Activated CD4-positive, alpha-beta T cell treated with anti-CD3 and anti-CD28 coated beads, Interleukin-2, amount 10 ng/mL, durations not matched to agents 24 days and 14 days (primary cell): ENCODE data around the gene PSRC1. TPM values are rescaled to one million over a fixed set of nuclear protein-coding genes. Genes with fewer than 3 reads are reported as not detected.
A peak's percentile ranks its signal among the peaks of the same experiment; 100 is the strongest.

Experiments used
- DNase-seq: peaks from one replicate; pipeline ENCODE4 v3.0.0; 2022
- H3K27ac Mint-ChIP-seq: one replicate; pipeline ENCODE4 v1.8.0; 2022; ENCODE audit warnings: mild to moderate bottlenecking, mixed read lengths
- H3K27me3 Mint-ChIP-seq: one replicate; pipeline ENCODE4 v1.8.0; 2022; ENCODE audit warnings: mixed read lengths
- H3K36me3 Mint-ChIP-seq: one replicate; pipeline ENCODE4 v1.8.0; 2022; ENCODE audit warnings: low read depth, mild to moderate bottlenecking, mixed read lengths
- H3K4me1 Mint-ChIP-seq: one replicate; pipeline ENCODE4 v1.8.0; 2021; ENCODE audit warnings: mixed read lengths
- H3K4me3 Mint-ChIP-seq: one replicate; pipeline ENCODE4 v1.8.0; 2022; ENCODE audit warnings: mild to moderate bottlenecking, moderate library complexity, mixed read lengths
- H3K9me3 Mint-ChIP-seq: one replicate; pipeline ENCODE4 v1.8.0; 2021; ENCODE audit warnings: mixed read lengths
- intact Hi-C: fragments of 100-400 bp; cut with micrococcal nuclease; formaldehyde crosslinking; loops from one replicate; pipeline ENCODE4 v1.15.1; 2023
- total RNA-seq: library from RNA; stranded (reverse); gene quantifications from 2 replicates; pipeline ENCODE4 v1.2.3, GENCODE V29; 2022

Gene PSRC1
- total RNA-seq, 1 donor from 2014 or later: 4.5 TPM

DNA sequence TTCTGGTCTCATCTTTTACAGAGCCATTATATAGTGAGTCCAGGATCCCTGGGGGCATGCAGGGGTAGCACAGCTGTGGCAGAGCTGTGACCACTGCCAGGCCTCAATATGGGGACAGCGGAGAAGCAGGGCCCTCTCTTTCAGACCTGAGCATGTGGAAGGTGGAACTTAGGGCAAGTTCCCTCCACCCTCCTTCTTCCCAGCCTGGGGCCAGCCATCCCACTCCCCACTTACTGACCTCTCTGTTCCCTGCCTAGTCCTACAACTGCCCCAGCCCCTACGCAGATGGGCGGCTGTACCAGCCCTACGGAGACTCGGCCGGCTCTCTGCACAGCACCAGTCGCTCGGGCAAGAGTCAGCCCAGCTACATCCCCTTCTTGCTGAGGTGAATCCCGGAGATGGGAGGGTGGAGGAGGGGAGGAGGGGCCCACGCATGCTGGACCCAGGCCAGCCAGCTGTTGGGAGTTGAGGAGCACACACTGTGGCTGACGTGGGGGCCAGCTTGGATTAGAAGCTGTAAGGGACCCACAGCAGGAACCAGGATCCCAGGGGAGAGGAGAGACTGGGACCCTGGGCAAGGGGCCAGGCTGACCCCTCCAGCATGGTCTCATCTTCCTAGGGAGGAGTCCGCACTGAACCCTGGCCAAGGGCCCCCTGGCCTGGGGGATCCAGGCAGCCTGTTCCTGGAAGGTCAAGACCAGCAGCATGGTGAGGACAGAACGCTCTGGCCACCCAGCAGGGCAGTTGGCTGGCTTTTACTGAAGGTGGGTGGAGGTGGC lies 10.7 kb downstream of the PSRC1 start:
- H3K4me1 Mint-ChIP-seq: peaks cover 4% of the 10 kb centered on the region
- intact Hi-C loops: no loop called here

DNA sequence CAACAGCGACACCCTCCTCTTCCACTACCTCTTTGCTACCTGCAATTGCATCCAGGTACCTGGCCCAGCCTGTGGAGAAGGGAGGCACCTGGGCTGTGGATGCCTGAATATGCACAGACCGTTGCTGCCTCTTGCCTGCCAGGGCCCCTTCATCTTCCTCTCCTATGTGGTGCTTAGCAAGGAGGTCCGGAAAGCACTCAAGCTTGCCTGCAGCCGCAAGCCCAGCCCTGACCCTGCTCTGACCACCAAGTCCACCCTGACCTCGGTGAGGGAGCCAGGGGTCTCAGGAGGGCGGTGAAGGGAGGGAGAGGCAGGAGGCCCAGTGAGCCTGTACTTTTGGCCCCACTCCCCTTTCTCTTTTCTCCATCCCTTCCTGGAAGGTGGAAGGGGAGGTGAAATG lies 11.5 kb downstream of the PSRC1 start:
- Mint-ChIP-seq H3K27me3 (no peaks in the 10 kb centered on the region), H3K4me3 (no peak overlapping the region), H3K27ac (no peak overlapping the region), H3K36me3 (no peaks in the 10 kb centered on the region), H3K9me3 (no peaks in the 10 kb centered on the region), H3K4me1 (peaks cover 2% of the 10 kb centered on the region)
- intact Hi-C loops: no loop called here
- DNase-seq: no peak

More for the DNA sequence above, 10.7 kb downstream of the PSRC1 start:
- Mint-ChIP-seq H3K27ac (no peak overlapping the region), H3K4me3 (no peak overlapping the region), H3K9me3 (no peaks in the 10 kb centered on the region), H3K36me3 (no peaks in the 10 kb centered on the region), H3K27me3 (no peaks in the 10 kb centered on the region)
- DNase-seq: no peak

DNA sequence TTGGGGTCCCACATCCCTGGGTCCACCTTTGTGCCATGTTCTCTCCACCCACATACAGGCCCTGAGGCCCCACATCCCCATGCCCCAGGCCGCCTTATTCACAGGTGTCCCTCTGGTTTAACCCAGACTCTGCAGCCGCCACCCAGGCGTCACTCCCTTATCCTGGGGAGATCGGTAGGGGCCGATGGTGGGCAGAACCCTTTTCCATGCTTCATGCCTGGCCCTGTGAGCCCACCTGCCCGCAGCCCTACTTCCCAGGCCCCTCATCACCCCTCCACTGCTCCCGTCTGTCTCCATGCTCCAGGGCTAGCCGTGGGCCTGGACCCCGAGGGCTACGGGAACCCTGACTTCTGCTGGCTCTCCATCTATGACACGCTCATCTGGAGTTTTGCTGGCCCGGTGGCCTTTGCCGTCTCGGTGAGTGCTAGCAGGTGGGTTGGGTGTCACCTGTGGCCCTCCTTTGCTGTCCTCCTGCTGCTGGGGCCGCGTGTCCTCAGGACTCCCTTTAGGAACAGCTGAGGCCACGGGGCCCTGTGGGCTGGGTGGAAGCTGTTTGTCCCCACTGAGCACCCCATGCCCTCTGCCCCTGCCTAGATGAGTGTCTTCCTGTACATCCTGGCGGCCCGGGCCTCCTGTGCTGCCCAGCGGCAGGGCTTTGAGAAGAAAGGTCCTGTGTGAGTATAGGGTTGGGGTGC lies 12.2 kb downstream of the PSRC1 start:
- no peaks in the 10 kb centered on the region for H3K27me3 Mint-ChIP-seq
- H3K4me1 Mint-ChIP-seq: peaks cover 2% of the 10 kb centered on the region
- no peak for DNase-seq
- intact Hi-C loops: no loop called here
- H3K9me3 Mint-ChIP-seq: no peaks in the 10 kb centered on the region
- H3K36me3 Mint-ChIP-seq: no peaks in the 10 kb centered on the region
- no peak overlapping the region for H3K27ac Mint-ChIP-seq
- no peak overlapping the region for H3K4me3 Mint-ChIP-seq

DNA sequence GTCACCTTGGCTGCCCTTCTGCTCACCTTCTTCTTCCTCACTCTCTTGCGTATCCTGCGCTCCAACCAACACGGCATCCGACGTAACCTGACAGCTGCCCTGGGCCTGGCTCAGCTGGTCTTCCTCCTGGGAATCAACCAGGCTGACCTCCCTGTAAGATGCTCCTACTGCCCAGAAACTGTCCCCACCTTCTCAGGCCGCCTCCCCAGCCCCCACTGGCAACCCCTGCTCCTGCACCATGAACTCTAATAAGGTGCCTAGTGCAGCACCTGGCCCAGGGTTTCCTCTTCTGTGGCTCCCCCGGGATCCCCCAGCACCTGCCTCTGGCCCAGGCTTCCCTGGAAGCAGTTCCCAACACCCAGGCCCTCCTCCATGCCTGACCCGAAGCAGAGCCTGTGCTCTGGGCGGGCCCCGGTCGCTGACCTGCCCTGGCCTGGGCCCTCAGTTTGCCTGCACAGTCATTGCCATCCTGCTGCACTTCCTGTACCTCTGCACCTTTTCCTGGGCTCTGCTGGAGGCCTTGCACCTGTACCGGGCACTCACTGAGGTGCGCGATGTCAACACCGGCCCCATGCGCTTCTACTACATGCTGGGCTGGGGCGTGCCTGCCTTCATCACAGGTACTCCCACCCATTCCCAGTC lies 12.8 kb downstream of the PSRC1 start:
- no peaks in the 10 kb centered on the region for H3K36me3 Mint-ChIP-seq
- no peak overlapping the region for H3K27ac Mint-ChIP-seq
- DNase-seq: no peak
- no peak overlapping the region for H3K4me3 Mint-ChIP-seq
- H3K9me3 Mint-ChIP-seq: no peaks in the 10 kb centered on the region
- intact Hi-C loops: no loop called here
- H3K4me1 Mint-ChIP-seq: peaks cover 2% of the 10 kb centered on the region
- H3K27me3 Mint-ChIP-seq: no peaks in the 10 kb centered on the region

DNA sequence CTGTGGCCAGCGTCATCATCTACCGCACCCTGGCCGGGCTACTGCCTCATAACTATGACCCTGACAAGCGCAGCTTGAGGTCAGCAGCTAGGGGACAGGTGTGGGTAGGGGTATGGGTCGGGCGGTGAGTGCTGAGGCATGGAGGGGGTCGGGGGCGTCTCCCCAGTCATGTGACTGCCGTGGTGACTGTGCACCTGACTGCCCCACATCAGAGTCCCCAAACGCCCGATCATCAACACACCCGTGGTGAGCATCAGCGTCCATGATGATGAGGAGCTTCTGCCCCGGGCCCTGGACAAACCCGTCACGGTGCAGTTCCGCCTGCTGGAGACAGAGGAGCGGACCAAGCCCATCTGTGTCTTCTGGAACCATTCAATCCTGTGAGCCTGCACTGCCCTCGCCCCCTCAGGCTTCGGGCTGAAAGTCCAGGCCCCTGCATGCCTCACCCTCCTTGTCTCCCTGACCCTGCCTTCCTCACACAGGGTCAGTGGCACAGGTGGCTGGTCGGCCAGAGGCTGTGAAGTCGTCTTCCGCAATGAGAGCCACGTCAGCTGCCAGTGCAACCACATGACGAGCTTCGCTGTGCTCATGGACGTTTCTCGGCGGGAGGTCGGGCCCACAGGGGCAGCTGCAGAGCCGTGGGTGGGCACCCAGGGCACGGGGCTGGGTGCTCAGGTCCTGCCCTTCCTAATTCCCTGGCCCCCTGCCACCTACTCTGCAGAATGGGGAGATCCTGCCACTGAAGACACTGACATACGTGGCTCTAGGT lies 13.5 kb downstream of the PSRC1 start:
- no peaks in the 10 kb centered on the region for H3K36me3 Mint-ChIP-seq
- H3K9me3 Mint-ChIP-seq: no peaks in the 10 kb centered on the region
- intact Hi-C loops: no loop called here
- H3K4me3 Mint-ChIP-seq: no peak overlapping the region
- no peak overlapping the region for H3K27ac Mint-ChIP-seq
- DNase-seq: no peak
- peaks cover 2% of the 10 kb centered on the region for H3K4me1 Mint-ChIP-seq
- H3K27me3 Mint-ChIP-seq: no peaks in the 10 kb centered on the region

DNA sequence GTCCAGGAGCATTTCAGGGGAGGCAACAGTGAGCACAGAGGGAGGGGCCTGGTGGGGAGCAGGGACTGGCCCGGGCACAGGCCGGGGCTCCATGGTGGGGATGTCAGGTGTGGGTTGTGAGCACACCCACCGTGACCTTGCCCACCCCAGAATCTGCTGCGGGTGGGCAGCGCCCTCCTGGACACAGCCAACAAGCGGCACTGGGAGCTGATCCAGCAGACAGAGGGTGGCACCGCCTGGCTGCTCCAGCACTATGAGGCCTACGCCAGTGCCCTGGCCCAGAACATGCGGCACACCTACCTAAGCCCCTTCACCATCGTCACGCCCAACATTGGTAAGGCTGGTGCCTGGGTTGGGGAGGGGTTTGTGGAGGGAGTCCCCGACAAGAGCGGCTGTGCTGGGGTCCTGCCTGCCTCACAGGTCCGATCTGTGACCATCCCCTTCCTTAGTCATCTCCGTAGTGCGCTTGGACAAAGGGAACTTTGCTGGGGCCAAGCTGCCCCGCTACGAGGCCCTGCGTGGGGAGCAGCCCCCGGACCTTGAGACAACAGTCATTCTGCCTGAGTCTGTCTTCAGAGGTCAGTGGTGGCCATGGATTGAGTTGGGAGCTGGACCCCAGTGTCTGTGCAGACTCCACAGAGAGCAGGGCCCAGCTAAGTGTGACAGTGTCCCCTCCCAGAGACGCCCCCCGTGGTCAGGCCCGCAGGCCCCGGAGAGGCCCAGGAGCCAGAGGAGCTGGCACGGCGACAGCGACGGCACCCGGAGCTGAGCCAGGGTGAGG lies 14.3 kb downstream of the PSRC1 start:
- Mint-ChIP-seq H3K27ac (no peak overlapping the region), H3K27me3 (no peaks in the 10 kb centered on the region), H3K4me3 (no peak overlapping the region), H3K36me3 (no peaks in the 10 kb centered on the region), H3K9me3 (no peaks in the 10 kb centered on the region), H3K4me1 (no peaks in the 10 kb centered on the region)
- DNase-seq: no peak
- intact Hi-C loops: no loop called here

DNA sequence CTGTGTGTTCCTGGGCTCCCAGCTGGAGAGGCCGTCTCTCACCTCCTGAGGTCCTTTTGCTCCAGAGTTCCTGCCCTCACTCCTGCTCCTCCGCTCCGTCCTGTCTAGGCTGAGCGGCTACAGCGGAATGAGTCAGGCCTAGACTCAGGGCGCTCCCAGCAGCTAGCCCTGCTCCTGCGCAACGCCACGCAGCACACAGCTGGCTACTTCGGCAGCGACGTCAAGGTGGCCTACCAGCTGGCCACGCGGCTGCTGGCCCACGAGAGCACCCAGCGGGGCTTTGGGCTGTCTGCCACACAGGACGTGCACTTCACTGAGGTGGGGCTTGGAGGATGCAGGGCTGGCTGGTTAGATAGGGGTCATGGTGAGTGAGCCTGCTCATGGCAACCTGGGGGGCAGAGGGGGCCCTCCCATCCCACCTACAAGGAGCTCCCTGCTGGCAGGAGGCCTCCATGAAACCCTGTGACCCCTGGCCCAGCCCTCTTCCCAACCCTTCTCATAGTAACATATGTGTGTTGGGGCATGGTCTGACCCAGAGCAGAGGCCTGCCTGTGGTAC lies 15.1 kb downstream of the PSRC1 start:
- no peaks in the 10 kb centered on the region for H3K36me3 Mint-ChIP-seq
- intact Hi-C loops: no loop called here
- H3K27ac Mint-ChIP-seq: no peak overlapping the region
- no peaks in the 10 kb centered on the region for H3K9me3 Mint-ChIP-seq
- H3K4me1 Mint-ChIP-seq: no peaks in the 10 kb centered on the region
- H3K27me3 Mint-ChIP-seq: no peaks in the 10 kb centered on the region
- no peak for DNase-seq
- no peak overlapping the region for H3K4me3 Mint-ChIP-seq

DNA sequence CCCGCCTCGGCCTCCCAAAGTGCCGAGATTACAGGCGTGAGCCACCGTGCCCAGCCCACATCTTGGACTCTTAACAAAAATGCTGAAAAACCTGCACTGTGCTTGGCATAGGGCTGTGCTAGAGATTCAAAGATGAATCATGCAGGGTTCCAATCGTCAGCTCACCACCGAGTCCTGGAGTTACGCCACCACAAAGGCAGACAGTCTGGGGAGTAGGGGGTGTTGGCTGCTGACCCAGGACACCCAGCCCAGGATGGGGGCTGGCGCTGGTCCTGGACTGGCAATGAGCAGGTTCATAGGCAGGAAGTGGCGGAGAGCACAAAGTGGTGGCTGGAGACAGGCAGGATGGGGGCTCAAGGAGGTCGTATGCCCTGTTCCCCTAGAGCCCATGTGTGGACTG lies 16.0 kb downstream of the PSRC1 start:
- Mint-ChIP-seq H3K4me3 (no peak overlapping the region), H3K27me3 (no peaks in the 10 kb centered on the region), H3K9me3 (no peaks in the 10 kb centered on the region), H3K27ac (no peak overlapping the region), H3K36me3 (no peaks in the 10 kb centered on the region), H3K4me1 (no peaks in the 10 kb centered on the region)
- DNase-seq: no peak
- intact Hi-C loops: no loop called here

DNA sequence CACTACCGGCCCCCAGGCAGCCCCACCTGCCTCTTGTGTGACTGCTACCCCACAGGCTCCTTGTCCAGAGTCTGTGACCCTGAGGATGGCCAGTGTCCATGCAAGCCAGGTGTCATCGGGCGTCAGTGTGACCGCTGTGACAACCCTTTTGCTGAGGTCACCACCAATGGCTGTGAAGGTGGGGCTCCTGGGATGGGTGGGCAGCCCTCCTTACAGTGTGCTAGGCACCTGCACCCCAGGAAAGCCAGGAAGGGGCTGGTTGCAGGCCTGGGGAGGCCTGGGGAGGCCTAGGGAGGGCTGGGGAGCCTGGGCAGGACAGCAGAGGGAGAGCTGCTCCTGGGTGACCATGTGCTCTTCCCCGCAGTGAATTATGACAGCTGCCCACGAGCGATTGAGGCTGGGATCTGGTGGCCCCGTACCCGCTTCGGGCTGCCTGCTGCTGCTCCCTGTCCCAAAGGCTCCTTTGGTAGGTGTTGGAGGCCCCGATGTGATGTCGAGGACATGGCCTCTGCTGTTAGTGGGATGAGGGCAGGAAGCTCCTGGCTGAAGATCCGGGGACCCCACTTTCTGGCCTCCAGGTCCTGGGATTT lies 17.1 kb downstream of the PSRC1 start:
- H3K36me3 Mint-ChIP-seq: no peaks in the 10 kb centered on the region
- H3K9me3 Mint-ChIP-seq: no peaks in the 10 kb centered on the region
- H3K27ac Mint-ChIP-seq: no peak overlapping the region
- H3K4me1 Mint-ChIP-seq: no peaks in the 10 kb centered on the region
- intact Hi-C loops: no loop called here
- no peak overlapping the region for H3K4me3 Mint-ChIP-seq
- DNase-seq: no peak
- no peaks in the 10 kb centered on the region for H3K27me3 Mint-ChIP-seq

DNA sequence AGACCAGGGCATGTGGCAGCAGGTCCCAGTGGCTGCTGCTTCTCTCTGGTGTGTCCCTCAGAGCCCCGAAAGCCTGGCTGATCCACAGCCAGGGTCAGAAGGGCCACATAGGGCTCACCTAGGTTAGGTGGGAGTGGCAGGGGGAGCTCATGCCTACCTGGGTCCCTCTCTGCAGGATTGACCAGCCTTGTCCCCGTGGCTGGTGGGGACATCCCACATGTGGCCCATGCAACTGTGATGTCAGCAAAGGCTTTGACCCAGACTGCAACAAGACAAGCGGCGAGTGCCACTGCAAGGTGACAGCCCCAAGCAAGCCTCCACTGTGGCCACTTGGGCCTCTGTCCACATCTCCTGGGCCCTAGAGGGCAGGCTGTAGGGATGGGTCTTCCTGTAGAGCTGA lies 17.9 kb downstream of the PSRC1 start:
- intact Hi-C loops: no loop called here
- Mint-ChIP-seq H3K4me3 (no peak overlapping the region), H3K36me3 (no peaks in the 10 kb centered on the region), H3K4me1 (no peaks in the 10 kb centered on the region), H3K27me3 (no peaks in the 10 kb centered on the region), H3K9me3 (no peaks in the 10 kb centered on the region), H3K27ac (no peak overlapping the region)
- DNase-seq: no peak

DNA sequence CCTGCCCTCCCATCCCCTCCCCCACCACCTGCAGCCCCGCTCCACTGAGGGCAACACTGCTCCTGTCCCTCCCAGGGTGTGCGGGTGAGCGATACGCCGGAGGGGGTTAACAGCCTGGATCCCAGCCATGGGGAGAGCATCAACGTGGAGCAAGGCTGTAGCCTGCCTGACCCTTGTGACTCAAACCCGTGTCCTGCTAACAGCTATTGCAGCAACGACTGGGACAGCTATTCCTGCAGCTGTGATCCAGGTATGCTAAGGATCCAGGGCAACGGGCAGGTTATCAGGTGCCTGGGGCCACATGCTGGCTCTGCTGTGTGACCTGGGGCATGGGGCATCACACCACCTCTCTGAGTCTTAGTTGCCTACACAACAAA lies 18.6 kb downstream of the PSRC1 start:
- Mint-ChIP-seq H3K27ac (no peak overlapping the region), H3K4me1 (no peaks in the 10 kb centered on the region), H3K9me3 (no peaks in the 10 kb centered on the region), H3K36me3 (no peaks in the 10 kb centered on the region), H3K4me3 (no peak overlapping the region), H3K27me3 (no peaks in the 10 kb centered on the region)
- no peak for DNase-seq
- intact Hi-C loops: no loop called here

DNA sequence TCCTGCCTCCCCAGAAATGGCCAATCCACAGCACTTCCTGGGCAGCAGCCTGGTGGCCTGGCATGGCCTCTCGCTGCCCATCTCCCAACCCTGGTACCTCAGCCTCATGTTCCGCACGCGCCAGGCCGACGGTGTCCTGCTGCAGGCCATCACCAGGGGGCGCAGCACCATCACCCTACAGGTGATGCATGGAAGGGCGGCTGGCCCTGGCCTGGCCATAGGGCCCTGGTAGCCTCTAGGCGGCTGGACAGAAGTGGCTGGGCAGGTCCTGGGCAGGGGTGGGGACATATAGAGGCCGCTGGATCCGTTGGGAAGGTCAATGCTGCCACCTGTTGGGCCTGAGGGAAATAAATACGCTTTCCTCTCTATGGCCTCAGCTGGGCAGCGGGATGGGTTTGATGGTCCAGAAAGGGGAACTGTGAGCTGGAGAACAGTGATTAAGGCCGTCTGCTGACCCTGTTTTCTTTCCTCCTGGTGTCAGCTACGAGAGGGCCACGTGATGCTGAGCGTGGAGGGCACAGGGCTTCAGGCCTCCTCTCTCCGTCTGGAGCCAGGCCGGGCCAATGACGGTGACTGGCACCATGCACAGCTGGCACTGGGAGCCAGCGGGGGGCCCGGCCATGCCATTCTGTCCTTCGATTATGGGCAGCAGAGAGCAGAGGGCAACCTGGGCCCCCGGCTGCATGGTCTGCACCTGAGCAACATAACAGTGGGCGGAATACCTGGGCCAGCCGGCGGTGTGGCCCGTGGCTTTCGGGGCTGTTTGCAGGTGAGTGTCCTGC lies 19.2 kb downstream of the PSRC1 start:
- H3K27me3 Mint-ChIP-seq: no peaks in the 10 kb centered on the region
- H3K27ac Mint-ChIP-seq: peak overlapping the region; percentile 79
- no peak overlapping the region for H3K4me3 Mint-ChIP-seq
- intact Hi-C loops: loop anchor here (1.0 kb wide), 2 partner anchors 136 to 269 kb away; no protein-coding TSS in a partner anchor
- H3K9me3 Mint-ChIP-seq: no peaks in the 10 kb centered on the region
- no peaks in the 10 kb centered on the region for H3K36me3 Mint-ChIP-seq
- DNase-seq: peak; percentile 95
- no peaks in the 10 kb centered on the region for H3K4me1 Mint-ChIP-seq
